HG02981 (cell line): ENCODE data around the gene PCSK6.
"Not testable (repeated sequence)": the region's sequence is repeated elsewhere in the genome, so short reads cannot be mapped to it uniquely, and the experiment has no call there.

Experiments used
- ATAC-seq: cut with Tn5 transposase; IDR thresholded peaks from one replicate; pipeline ENCODE4 v1.9.1; 2021; ENCODE audit warnings: mild to moderate bottlenecking, moderate library complexity; ENCODE audit not compliant: unreplicated experiment

The PCSK6 gene

GRCh38 chr15:101333907-101334789 is 155.4 kb downstream of the PCSK6 start:
- not testable (repeated sequence) for ATAC-seq

GRCh38 chr15:101332061-101332467 is 157.4 kb downstream of the PCSK6 start:
- ATAC-seq = no peak

GRCh38 chr15:101329867-101330380 is 159.6 kb downstream of the PCSK6 start:
- ATAC-seq = no peak

- ATAC-seq = no peak
These were observed 160.1 kb downstream of the PCSK6 start for GRCh38 chr15:101329309-101329863.

GRCh38 chr15:101328001-101328400 is 161.5 kb downstream of the PCSK6 start:
- no peak for ATAC-seq

- no peak for ATAC-seq
These were observed 162.3 kb downstream of the PCSK6 start for GRCh38 chr15:101327147-101327740.

GRCh38 chr15:101326462-101327146 is 162.9 kb downstream of the PCSK6 start:
- ATAC-seq = no peak

GRCh38 chr15:101326026-101326315 is 163.5 kb downstream of the PCSK6 start:
- ATAC-seq = no peak

- no peak for ATAC-seq
These were observed 164.1 kb downstream of the PCSK6 start for GRCh38 chr15:101325263-101326025.

GRCh38 chr15:101324524-101325177 is 164.9 kb downstream of the PCSK6 start:
- no peak for ATAC-seq

GRCh38 chr15:101323793-101324523 is 165.5 kb downstream of the PCSK6 start:
- ATAC-seq = no peak

GRCh38 chr15:101322854-101323477 is 166.5 kb downstream of the PCSK6 start:
- ATAC-seq = no peak

GRCh38 chr15:101322016-101322695 is 167.4 kb downstream of the PCSK6 start:
- ATAC-seq = no peak

- peak; percentile 92 for ATAC-seq
These were observed 168.9 kb downstream of the PCSK6 start for GRCh38 chr15:101320501-101321052.

GRCh38 chr15:101318839-101319238 is 170.7 kb downstream of the PCSK6 start:
- no peak for ATAC-seq

- ATAC-seq = no peak
These were observed 171.2 kb downstream of the PCSK6 start for GRCh38 chr15:101318147-101318819.

- ATAC-seq = no peak
These were observed 172.1 kb downstream of the PCSK6 start for GRCh38 chr15:101317336-101317872.
